GM18508 (cell line): Measurements from ENCODE around the gene KRT79.
"Not testable (repeated sequence)": the region's sequence is repeated elsewhere in the genome, so short reads cannot be mapped to it uniquely, and the experiment has no call there.

ENCODE experiments used
- ATAC-seq: cut with Tn5 transposase; IDR thresholded peaks from one replicate; pipeline ENCODE4 v1.9.1; 2021; ENCODE audit warnings: moderate number of reproducible peaks; ENCODE audit not compliant: insufficient read depth, unreplicated experiment

The KRT79 gene

DNA sequence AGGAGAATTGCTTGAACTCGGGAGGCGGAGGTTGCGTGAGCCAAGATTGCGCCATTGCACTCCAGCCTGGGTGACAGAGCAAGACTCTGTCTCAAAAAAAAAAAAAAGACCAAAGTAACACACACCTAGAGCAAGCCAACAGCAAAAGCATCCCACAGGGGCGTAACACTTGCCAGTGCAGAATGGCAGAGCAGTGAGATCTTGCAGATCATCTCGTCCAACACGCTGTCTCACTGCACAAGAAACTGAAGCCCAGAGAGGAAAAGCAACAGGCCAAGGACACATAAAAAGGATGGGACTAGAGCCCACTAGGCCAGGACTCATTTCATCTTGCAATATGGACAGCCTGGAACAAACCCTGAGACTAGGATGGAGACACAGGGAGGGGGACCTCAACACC, 27.4 kb upstream of the KRT79 start:
- no peak for ATAC-seq

DNA sequence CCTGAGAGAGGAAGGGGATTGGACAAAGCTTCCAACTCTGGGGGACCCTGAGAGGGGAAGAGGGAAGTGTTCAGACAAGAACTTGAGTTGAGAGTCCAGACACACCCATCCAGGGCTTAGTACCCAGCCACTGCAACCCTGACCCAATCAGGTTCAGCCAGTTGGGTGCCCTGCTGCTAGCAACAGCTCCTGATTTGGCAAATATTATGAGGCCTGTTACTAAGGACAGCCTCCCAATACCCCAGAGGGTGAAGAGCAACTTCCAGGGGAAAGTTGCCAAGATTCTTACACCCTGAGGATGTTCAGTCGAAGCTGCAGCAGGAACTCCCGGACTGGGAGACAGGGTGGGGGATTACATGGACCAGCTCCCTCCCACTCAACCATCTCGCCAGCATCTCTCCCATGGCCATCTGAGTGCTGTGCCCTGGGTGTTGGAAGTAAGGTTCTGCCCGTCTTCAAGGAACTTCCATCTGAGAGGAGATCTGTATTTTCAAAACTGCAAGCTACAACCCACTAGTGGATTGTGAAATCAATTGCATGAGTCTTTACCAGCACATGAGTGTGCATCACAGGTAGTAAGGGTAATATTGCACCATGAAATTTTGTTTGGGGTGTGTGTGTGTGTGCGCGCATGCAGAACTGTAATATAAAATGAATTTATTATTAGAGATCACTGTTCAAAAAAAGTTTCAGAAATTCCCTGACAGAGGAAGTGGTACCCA, 26.2 kb upstream of the KRT79 start:
- no peak for ATAC-seq

DNA sequence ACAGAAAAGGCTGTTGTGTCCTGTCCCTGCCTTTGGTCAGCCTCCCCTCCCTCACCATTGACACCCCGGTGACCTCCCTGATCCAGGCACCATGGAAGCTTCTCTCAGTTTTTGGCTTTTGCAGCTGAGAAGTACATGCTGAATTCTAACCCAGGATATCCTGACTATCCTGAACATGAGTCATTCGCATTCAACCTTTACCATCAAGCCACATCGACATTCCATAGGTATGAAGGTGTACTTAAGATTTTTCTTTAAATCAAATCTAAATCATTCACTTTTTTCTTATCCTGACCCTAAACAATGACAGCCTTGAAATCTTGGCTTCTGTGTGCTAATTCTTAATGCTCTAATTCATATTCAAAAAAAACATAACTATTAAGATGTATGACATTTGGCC, 23.4 kb upstream of the KRT79 start:
- ATAC-seq, result no peak

DNA sequence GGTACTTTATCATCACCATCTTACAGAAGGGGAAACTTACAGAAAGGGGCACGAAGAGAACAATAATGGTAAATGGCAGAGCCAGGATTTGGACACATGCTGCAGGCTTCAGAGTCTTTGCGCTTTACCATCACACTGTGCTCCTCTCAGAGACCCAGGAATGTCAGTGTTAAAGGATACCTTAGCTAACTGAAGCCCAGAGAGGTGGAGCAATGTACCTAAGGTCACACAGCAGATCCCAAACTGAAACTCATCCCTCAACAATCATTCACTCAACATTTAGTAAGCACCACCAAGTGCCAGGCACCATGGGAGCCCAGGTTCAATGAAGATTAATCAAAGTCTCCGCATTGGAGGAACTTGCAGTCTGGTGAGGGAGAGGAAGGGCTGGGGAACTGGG, 22.7 kb upstream of the KRT79 start:
- no peak for ATAC-seq

DNA sequence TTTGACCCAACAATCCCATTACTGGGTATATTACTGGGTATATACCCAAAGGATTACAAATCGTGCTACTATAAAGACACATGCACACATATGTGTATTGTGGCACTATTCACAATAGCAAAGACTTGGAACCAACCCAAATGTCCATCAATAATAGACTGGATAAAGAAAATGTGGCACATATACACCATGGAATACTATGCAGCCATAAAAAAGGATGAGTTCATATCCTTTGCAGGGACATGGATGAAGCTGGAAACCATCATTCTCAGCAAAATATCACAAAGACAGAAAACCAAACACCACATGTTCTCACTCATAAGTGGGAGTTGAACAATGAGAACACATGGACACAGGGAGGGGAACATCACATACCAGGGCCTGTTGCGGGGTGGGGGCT, 22.0 kb upstream of the KRT79 start:
- not testable (repeated sequence) for ATAC-seq

DNA sequence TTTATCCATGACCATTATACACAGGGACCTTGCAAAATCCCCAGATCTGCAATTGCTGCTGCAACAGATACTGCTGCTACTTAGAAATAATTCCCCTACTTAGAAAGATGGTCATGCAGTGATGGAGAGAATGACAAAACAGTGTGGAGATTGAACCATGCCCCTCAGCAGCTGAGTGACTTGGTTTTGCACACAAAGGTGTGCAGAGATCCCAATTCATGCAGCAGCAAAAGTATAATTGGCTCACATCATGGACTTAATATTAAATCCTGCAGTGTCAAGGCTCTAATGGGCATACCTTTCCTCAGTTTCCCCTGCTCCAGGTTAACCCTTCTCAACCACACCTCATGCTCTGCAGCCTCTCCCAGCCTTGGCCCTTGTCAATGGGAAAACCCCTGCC, 17.7 kb upstream of the KRT79 start:
- ATAC-seq, result no peak

DNA sequence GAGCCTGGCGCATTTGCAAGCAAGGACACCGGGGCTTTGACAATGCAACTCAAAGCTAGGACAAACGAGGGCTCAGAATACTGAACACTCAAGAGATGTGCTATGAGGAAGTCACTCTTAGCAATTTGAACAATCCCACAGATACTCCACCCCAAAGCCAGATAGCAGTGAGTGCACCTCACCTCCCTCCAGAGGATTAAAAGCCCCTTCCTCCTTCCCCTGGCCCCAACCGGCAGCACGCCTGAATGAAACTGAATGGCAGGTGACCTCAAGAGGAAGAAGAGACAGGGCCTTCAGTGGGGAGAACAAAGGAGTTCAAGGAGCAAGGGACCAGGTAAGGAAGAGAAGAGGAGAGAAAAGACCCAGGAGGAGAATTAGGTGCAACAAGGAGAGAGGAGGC, 16.6 kb upstream of the KRT79 start:
- ATAC-seq, result no peak

DNA sequence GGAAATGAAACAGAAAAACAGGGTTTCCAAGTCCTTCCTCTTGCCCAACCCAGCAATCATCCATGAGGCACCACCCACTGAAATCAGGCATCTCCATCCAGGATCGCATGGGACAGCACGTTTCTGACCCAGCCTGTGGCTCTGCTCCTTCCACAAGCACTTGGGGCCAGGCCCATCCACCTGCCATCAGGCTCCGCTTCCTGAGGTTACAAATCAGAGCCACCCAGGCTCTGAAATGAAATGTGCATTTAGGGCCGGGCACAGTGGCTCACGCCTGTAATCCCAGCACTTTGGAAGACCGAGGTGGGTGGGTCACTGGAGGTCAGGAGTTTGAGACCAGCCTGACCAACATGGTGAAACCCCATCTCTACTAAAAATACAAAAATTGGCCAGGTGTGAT, 15.4 kb upstream of the KRT79 start:
- ATAC-seq, result no peak

DNA sequence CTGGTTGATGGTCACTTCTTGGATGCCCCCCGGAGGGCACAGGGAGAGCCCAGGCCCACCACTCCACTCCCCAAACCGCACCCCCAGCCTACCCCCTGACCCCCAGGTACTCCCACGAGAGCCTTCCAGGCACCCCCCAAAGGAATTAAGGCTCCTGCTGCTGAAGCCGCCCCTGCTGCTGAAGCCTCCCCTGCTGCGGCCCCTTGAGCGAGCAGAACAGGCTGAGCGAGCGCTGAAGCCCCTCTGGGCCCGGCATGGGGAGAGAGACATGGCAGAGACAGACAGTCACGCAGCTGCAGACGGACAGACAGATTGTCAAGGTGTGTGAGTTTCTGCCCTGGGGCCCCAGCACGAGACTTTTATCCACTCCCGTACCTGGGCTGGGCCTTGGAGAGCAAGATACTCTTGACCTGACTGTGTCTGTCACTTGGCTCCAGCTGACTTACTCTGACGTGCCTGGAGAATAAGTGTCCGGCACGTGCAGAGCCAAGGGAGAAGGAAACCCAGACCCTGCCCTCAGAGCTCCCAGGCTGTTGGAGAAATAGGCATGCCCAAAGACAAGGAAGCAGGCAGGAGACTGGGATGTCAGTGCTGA, 14.6 kb upstream of the KRT79 start, which contains the start of gene KRT78:
TSS of gene KRT78 (minus strand) at position 334 of the 595 bp plus-strand sequence. CDS start at position 270, 64 bp downstream.
- ATAC-seq, result no peak

DNA sequence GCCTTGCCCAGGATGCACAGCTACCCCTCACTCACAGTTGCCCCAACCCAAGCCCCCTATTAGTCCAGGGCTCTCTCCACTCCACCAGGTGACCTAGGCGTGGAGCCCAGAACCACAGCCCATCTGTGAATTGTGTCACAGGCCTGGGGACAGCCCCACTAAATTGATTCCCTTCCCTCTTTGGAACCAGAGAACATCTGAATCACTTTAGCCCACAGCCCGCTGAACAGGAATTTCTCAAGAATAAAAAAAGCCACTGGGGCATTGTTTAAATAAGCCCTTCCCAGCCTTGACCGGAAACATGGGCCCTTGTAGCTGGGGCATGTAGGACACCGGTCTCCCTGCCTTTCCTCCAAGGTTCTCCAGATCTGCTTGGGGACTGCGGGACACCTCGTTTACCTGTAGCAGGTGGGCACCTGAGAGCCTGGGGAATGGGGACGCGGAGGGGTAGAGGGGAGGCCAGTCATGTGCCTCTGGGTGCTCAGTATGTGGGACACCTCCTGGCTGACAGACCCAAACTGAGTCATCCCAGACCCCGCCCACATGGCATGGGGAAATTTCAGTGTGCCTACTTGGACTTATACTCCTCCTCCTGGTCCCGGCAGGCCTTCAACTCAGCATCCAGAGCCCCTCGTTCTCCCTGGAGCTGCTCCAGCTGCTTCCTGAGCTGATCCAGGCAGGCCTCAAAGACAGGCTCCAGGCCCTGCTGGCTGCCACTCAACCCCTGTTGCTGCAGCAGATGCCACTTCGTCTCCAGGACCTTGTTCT, 13.4 kb upstream of the KRT79 start:
- no peak for ATAC-seq

DNA sequence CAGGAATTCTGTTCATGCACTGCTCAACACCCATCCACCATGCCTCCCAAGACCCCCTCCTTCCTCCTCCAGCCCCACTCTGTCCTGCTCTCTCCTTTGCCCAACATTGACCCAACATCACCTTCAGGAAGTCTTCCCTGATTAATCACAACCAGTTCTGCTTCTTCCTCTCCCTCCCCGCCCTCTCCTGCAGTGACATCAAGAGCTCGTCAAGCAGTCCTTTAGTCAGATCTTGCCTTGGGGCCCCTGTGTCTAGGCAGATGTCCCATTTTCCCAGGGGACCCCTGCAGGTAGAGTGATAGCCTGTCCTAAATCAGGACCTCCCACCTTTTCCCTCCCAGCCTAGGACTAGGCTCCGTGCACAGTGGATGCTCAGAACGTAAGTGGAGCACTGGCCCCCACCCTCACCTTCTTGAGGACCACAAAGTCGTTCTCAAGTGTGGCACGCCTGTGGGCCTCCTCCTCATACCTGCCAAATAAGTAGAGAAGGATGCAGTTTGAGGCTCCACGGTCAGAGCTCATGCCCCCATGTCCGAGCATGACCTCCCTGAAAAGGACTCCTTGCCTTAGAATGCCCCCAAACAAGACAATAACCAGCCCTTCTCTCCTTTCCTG, 12.4 kb upstream of the KRT79 start:
- no peak for ATAC-seq

DNA sequence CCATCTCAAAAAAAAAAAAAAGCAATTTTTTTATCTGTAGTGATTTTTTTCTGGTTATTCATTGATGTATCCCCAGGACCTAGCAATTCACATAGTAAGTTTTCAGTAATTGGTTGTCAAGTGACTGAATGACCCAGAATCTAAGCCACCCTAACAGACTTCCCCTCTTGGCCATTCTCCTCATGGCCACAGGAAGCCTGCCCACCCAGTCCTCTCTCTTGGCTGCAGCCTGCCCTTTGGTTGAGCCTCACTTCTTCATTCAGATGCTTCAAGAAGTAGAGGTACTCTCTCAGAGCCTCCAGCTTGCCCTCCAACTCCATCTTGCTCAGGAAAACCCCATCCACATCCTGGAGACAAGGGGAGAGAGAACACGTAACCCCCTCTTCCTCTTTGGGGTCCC, 11.8 kb upstream of the KRT79 start:
- ATAC-seq, result no peak

DNA sequence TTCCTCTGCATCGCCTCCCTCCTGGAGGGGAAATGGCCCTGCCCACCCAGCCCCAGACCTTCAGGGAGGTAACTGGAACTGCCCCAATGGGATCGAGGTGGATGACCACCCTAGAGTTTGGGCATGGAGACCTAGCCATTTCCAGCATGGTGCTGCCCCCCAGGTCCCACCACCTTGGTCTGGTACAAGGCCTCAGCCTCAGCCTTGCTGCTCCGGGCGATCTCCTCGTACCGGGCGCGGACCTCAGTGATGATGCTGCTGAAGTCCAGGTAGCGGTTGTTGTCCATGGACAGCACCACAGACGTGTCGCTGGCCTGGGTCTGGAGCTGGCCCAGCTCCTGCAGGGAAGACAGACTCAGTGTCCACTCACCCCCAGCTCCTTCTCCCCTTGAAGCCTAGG, 10.3 kb upstream of the KRT79 start:
- no peak for ATAC-seq

DNA sequence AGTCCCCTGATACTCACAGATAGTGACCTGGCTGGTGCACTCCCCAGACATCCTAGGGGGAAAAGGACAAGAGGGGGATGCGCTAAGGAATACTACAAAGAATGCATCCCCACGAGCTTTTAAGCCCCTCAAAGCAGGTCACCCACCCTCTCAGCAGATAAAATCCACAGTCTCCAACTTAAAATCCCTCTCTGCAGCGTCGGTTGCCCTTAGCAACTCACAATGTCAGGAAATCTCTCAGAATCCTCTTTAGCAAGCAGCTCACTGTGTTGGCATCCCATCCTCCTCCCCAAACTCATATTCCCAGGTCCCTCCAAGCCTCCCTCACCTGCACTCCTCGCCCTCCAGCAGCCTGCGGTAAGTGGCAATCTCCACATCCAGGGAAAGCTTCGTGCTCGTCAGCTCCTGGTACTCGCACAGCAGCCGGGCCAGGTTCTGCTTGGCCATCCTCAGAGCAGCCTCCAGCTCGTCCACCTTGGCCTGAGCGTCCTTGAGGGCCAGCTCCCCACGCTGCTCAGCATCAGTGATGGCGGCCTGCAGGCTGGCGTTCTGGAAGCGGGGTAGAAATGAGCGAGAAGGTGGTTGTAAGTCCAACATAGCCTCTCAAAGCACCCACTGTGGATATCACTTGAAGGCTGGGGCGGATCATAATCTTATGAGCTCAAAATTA, 5.5 kb upstream of the KRT79 start:
- no peak for ATAC-seq

DNA sequence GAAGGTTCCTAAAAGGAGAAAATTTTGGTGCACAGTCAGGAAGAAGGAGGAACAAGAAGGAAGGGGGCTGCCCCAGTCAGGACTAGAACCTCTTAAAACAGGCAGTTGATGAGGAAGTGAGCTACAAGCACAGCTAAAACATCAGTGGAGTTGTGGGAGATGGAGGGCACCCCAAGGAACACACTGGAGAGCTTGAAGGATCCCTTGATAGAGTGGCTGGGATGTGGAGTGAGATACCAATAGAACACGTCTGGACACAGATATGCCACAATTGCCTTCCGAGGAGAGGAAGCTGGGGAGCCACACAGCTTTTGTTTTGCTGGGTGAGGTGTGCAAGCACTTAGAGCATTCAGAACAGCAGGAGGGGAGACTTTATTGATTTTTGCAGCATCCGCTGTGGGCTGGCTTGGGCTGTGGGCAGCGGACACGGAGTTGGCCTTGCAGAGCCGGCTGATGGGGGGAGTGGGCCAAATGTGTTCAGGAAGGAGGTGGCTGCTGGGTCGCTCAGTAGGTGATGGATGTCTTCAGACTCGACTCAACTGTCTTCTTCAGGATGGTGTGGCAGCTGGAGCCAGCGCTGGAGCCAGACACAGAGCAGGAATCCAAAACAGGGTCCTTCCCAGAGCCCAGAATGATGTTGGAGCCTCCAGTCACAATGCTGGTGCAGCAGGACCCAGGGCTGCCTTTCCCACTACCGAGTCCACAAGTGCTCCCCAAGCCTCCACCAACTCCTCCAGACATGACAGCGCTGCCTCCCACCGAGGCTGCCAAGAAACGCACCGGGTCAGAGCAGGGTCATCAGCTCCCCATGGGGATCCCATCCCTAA, 4.7 kb upstream of the KRT79 start:
- no peak for ATAC-seq

DNA sequence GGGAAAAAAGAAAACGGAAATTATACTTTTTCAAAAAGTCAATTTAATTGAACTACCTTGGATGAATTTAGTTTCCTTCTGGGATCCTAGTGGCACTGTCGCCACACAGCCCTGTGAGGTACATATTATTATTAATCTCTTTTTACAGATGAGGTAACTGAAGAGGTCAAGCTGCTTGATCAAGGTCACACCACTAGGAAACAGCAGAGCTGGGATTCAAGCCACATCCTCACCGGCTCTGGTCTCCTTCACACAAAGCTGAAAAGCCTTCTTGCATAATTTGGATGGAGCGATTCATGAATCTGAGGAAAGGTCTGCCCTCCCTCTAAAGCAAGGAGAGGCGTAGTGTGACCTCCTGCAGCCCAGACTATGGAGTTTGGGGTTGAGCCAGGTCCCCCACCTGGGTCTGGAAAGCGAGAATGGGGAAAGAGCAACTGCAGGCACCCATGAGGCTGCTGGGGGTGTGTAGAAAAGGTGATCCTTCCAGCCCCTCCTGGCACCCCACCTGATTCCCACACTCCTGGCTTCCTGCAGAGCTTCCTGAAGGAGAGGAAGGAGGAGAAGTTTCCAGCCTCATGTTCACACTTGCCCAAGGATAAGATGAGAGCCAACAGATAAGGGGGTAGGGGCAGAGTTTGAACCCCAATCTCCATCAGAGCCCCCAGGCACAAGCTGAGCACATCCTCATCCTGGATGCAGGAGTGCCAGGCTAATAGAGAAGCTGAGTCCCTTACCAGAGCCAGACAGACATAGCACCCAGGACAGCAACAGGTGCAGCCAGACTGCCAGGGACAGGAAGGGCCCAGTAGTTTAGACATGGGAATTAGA, 3.9 kb upstream of the KRT79 start:
- ATAC-seq, result no peak

DNA sequence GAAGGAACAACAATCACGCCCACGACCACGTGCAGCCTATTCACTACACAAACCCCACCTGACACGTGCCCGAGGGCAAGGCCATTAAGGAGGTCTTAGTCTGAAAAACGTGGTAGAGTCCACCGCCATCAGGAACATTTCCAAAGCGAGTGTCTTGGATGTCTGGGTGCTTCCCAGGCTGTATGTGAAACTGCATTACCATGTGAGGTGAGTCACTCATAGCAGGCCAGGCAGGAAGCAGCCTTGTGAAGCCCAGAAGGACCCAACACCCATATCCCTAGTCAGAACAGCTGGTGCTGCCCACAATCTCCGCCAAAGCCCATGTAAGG, 3.3 kb upstream of the KRT79 start:
- no peak for ATAC-seq

DNA sequence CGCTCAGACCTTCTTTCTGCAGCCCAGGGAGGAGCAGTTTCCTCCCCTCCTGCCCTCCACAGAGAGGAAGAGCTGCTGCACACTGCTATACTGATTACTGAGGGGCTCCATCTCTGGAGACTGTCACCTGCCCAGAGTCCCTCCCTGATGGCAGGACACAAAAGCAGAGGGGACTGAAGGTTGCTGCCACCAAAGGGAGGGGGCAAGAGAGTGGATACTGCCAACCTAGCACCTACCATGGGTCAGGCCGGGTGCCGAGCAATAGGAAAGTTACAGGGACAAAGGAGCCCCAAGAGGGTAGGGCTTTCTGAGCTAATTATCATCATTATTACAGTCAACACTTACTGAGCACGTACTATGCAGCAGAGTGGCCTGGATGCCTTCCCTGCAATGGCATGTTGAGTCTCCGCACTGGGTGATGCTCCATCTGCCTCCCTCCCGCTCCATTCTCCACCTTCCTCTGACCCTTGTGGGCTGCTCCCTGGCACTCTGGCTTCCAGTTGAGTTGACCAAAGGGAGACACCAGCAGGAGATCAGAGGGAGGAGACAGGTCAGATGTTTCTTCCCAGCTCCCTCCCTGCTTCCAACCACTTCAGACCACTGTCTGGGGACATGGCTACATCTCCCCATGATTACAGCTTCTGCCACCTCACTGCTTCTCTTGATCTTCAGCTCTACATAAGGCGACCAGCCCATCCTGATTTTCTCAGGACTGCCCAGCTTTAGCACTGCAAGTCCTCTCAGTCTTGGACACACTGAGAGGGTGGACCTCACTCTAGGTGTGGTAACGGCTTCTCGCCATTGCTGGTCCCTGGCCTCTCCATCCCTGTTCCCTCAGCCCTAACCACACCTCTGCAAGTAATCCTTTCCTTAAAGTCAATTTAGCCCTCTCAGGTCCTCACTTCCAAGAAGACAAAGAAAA, 2.6 kb upstream of the KRT79 start:
- ATAC-seq, result no peak
